SH-SY5Y (cell line): ENCODE results near the gene PDZD2.

ENCODE experiments used
- GATA2 ChIP-seq: IDR thresholded peaks from 2 replicates; pipeline ENCODE4 v1.6.1; 2011; ENCODE audit warnings: mild to moderate bottlenecking, low read depth, low read length
- GATA3 ChIP-seq: IDR thresholded peaks from 2 replicates; pipeline ENCODE4 v1.6.1; 2011; ENCODE audit warnings: low read depth, mild to moderate bottlenecking, low read length, moderate library complexity

GRCh38 chr5:31605920-31606319 lies 33.0 kb upstream of the PDZD2 start:
- TF ChIP-seq GATA2 (peak; percentile 33; the same call in 1 of the 2 replicates), GATA3 (no peak)
